Fibroblast of the aortic adventitia (primary cell): ENCODE data around the gene INPP5B. TPM values are rescaled to one million over a fixed set of nuclear protein-coding genes. Genes with fewer than 3 reads are reported as not detected.

ENCODE experiments used
- DNase-seq: peaks from one replicate; pipeline ENCODE4 v3.0.0-alpha.2; 2010; ENCODE audit warnings: low read depth
- H3K4me3 ChIP-seq: 2 replicates; pipeline ENCODE4 v1.5.1; 2011; ENCODE audit warnings: low read depth, mild to moderate bottlenecking, control low read depth, low read length, moderate library complexity
- CTCF ChIP-seq: IDR thresholded peaks from 2 replicates; pipeline ENCODE4 v1.5.1; 2011; ENCODE audit warnings: mild to moderate bottlenecking, low read length, control low read depth, inconsistent platforms; ENCODE audit not compliant: insufficient read depth
- total RNA-seq: library from RNA; depleted of rRNA; stranded (reverse); fragments of >200 nt; gene quantifications from 2 replicates; pipeline ENCODE4 v1.2.3, GENCODE V29; 2012; ENCODE audit warnings: low replicate concordance

The INPP5B gene
- total RNA-seq, 1 donor = 35.5 TPM

GRCh38 chr1:37859507-37860345 is 87.1 kb downstream of the INPP5B start, which contains the start of gene MTF1:
MTF1 (minus strand) TSS chr1:37859592; CDS start chr1:37857658, 1,934 bp downstream.
- peak; percentile 87 for TF ChIP-seq CTCF
- peak; percentile 95 for DNase-seq
- peak within 1 kb of the TSS; percentile 84 for H3K4me3 ChIP-seq

GRCh38 chr1:37858931-37859506 is 87.8 kb downstream of the INPP5B start:
- peak; percentile 29 for DNase-seq
- H3K4me3 ChIP-seq = peak overlapping the region; percentile 84
- TF ChIP-seq CTCF = no peak

GRCh38 chr1:37854406-37854805 is 92.4 kb downstream of the INPP5B start:
- DNase-seq = no peak
- no peak overlapping the region for H3K4me3 ChIP-seq
- no peak for TF ChIP-seq CTCF

GRCh38 chr1:37853157-37853556 is 93.7 kb downstream of the INPP5B start:
- TF ChIP-seq CTCF = no peak
- no peak overlapping the region for H3K4me3 ChIP-seq
- DNase-seq = no peak

GRCh38 chr1:37851782-37852210 is 95.1 kb downstream of the INPP5B start:
- no peak for TF ChIP-seq CTCF
- H3K4me3 ChIP-seq = no peak overlapping the region
- no peak for DNase-seq

- TF ChIP-seq CTCF = no peak
- DNase-seq = no peak
- no peak overlapping the region for H3K4me3 ChIP-seq
Observed at GRCh38 chr1:37851262-37851661, 95.6 kb downstream of the INPP5B start.
